Measurements from ENCODE around the gene KLHL15. TPM values are rescaled to one million over a fixed set of nuclear protein-coding genes. Genes with fewer than 3 reads are reported as not detected.

Gene KLHL15
- total and polyA plus RNA-seq, 2 experiments from 2014 or later, result 2.4 to 15.0 TPM

DNA sequence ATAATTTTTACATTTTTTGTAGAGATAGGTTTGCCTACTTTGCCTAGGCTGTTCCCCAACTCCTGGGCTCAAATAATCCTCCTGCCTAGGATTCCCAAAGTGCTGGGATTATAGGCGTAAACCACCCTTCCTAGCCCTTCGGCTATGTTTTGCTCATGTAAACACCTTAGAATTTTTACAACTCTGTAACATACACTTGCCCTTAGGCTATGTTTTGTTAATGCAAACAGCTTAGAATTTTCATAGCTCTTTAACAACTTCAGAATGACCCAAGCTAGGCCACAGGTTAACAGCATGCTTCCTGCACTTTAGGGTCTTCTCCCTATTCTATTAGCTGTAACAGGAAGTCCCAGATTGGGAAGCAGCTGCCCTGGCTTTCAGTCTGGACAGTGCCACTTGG is 24.2 kb downstream of the KLHL15 start:
- no peak overlapping the region for H3K27ac Mint-ChIP-seq
- Histone ChIP-seq H3K4me3 (no peak overlapping the region), H3K79me2 (replicated peaks; ENCODE audit: insufficient read depth) (peaks cover 4% of the 10 kb centered on the region), H3K4me2 (no peak overlapping the region), H3K36me3 (ENCODE audit: insufficient read depth) (no peaks in the 10 kb centered on the region), H2AFZ (no peak overlapping the region), H3K4me1 (ENCODE audit: insufficient read depth) (no peaks in the 10 kb centered on the region), H3K9me2 (ENCODE audit: insufficient read depth) (no peaks in the 10 kb centered on the region), H3K27ac (ENCODE audit: low read depth) (no peak overlapping the region), H3K27me3 (ENCODE audit: insufficient read depth) (no peaks in the 10 kb centered on the region), H3F3A (replicated peaks; ENCODE audit: low read depth) (no peaks in the 10 kb centered on the region), H4K20me1 (replicated peaks; ENCODE audit: insufficient read depth) (0 out of 2 replicates have a peak, but pooled peaks cover 3% of the 10 kb centered on the region)
- TF ChIP-seq NANOG (IDR thresholded peaks at IDR 0.05; ENCODE audit: borderline replicate concordance), result no peak
- TF ChIP-seq ZNF331 (CRISPR knock-in tag; IDR thresholded peaks at IDR 0.05; ENCODE audit: low read depth), result no peak
- TF ChIP-seq, protein P1, sequence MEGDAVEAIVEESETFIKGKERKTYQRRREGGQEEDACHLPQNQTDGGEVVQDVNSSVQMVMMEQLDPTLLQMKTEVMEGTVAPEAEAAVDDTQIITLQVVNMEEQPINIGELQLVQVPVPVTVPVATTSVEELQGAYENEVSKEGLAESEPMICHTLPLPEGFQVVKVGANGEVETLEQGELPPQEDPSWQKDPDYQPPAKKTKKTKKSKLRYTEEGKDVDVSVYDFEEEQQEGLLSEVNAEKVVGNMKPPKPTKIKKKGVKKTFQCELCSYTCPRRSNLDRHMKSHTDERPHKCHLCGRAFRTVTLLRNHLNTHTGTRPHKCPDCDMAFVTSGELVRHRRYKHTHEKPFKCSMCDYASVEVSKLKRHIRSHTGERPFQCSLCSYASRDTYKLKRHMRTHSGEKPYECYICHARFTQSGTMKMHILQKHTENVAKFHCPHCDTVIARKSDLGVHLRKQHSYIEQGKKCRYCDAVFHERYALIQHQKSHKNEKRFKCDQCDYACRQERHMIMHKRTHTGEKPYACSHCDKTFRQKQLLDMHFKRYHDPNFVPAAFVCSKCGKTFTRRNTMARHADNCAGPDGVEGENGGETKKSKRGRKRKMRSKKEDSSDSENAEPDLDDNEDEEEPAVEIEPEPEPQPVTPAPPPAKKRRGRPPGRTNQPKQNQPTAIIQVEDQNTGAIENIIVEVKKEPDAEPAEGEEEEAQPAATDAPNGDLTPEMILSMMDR (conservative IDR thresholded peaks at IDR 0.05; ENCODE audit: low read depth in 2 of 2), result no peak
- TF ChIP-seq STAT1 (IDR thresholded peaks at IDR 0.05; ENCODE audit: unreplicated experiment), result no peak
- TF ChIP-seq EZH2 (IDR thresholded peaks at IDR 0.05; ENCODE audit: low read depth, unreplicated experiment), result no peak
- no peak for TF ChIP-seq JUNB (IDR thresholded peaks at IDR 0.05; ENCODE audit: unreplicated experiment)
- TF ChIP-seq CREB1 (CRISPR knock-in tag; IDR thresholded peaks at IDR 0.05; ENCODE audit: low read depth), result no peak
- no peaks in the 10 kb centered on the region for H3K9me3 Mint-ChIP-seq
- DNase-seq (ENCODE audit: low spot score), result no peak
- H3K36me3 Mint-ChIP-seq (ENCODE audit: low read depth), result peaks cover 30% of the 10 kb centered on the region
- no peaks in the 10 kb centered on the region for H3K4me1 Mint-ChIP-seq
- H3K27me3 Mint-ChIP-seq (ENCODE audit: insufficient read depth, low read depth, poor library complexity), result no peaks in the 10 kb centered on the region
- ATAC-seq, result no peak
- H3K4me3 Mint-ChIP-seq, result no peak overlapping the region

GRCh38 chrX:24002167-24002566 is 24.8 kb downstream of the KLHL15 start:
- ATAC-seq (no peak), DNase-seq (ENCODE audit: low spot score) (no peak)
- peaks cover 30% of the 10 kb centered on the region for H3K36me3 Mint-ChIP-seq (ENCODE audit: low read depth)
- Histone ChIP-seq H3F3A (replicated peaks; ENCODE audit: low read depth) (no peaks in the 10 kb centered on the region), H3K79me2 (replicated peaks; ENCODE audit: insufficient read depth) (no peaks in the 10 kb centered on the region; the same call in 1 of the 2 replicates), H3K9me2 (ENCODE audit: insufficient read depth) (no peaks in the 10 kb centered on the region), H3K4me1 (ENCODE audit: insufficient read depth) (no peaks in the 10 kb centered on the region), H2AFZ (no peak overlapping the region), H3K27ac (ENCODE audit: low read depth) (no peak overlapping the region), H4K20me1 (replicated peaks; ENCODE audit: insufficient read depth) (0 out of 2 replicates have a peak, but pooled peaks cover 3% of the 10 kb centered on the region), H3K27me3 (ENCODE audit: insufficient read depth) (no peaks in the 10 kb centered on the region), H3K4me2 (no peak overlapping the region), H3K36me3 (ENCODE audit: insufficient read depth) (no peaks in the 10 kb centered on the region), H3K4me3 (no peak overlapping the region)
- H3K27ac Mint-ChIP-seq, result no peak overlapping the region
- no peaks in the 10 kb centered on the region for H3K4me1 Mint-ChIP-seq
- no peak for TF ChIP-seq EZH2 (IDR thresholded peaks at IDR 0.05; ENCODE audit: low read depth, unreplicated experiment)
- H3K4me3 Mint-ChIP-seq, result no peak overlapping the region
- H3K27me3 Mint-ChIP-seq (ENCODE audit: insufficient read depth, low read depth, poor library complexity), result no peaks in the 10 kb centered on the region
- no peaks in the 10 kb centered on the region for H3K9me3 Mint-ChIP-seq

GRCh38 chrX:23999671-24000070 is 27.3 kb downstream of the KLHL15 start:
- Histone ChIP-seq H3K27me3 (ENCODE audit: insufficient read depth) (no peaks in the 10 kb centered on the region), H3K79me2 (replicated peaks; ENCODE audit: insufficient read depth) (no peaks in the 10 kb centered on the region)
- H3K27ac Mint-ChIP-seq, result no peak overlapping the region
- TF ChIP-seq, protein P2, sequence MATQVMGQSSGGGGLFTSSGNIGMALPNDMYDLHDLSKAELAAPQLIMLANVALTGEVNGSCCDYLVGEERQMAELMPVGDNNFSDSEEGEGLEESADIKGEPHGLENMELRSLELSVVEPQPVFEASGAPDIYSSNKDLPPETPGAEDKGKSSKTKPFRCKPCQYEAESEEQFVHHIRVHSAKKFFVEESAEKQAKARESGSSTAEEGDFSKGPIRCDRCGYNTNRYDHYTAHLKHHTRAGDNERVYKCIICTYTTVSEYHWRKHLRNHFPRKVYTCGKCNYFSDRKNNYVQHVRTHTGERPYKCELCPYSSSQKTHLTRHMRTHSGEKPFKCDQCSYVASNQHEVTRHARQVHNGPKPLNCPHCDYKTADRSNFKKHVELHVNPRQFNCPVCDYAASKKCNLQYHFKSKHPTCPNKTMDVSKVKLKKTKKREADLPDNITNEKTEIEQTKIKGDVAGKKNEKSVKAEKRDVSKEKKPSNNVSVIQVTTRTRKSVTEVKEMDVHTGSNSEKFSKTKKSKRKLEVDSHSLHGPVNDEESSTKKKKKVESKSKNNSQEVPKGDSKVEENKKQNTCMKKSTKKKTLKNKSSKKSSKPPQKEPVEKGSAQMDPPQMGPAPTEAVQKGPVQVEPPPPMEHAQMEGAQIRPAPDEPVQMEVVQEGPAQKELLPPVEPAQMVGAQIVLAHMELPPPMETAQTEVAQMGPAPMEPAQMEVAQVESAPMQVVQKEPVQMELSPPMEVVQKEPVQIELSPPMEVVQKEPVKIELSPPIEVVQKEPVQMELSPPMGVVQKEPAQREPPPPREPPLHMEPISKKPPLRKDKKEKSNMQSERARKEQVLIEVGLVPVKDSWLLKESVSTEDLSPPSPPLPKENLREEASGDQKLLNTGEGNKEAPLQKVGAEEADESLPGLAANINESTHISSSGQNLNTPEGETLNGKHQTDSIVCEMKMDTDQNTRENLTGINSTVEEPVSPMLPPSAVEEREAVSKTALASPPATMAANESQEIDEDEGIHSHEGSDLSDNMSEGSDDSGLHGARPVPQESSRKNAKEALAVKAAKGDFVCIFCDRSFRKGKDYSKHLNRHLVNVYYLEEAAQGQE (IDR thresholded peaks at IDR 0.05; ENCODE audit: unreplicated experiment), result no peak
- TF ChIP-seq ZNF114 (CRISPR knock-in tag; IDR thresholded peaks at IDR 0.05), result no peak

More at GRCh38 chrX:23999671-24000070, 27.3 kb downstream of the KLHL15 start:
- Histone ChIP-seq H3K4me3 (no peak overlapping the region), H3K4me1 (ENCODE audit: insufficient read depth) (no peaks in the 10 kb centered on the region), H3K9me2 (ENCODE audit: insufficient read depth) (no peaks in the 10 kb centered on the region), H4K20me1 (replicated peaks; ENCODE audit: insufficient read depth) (no peaks in the 10 kb centered on the region), H3K36me3 (ENCODE audit: insufficient read depth) (no peaks in the 10 kb centered on the region), H3K27ac (ENCODE audit: low read depth) (no peak overlapping the region), H3F3A (replicated peaks; ENCODE audit: low read depth) (no peaks in the 10 kb centered on the region), H3K4me2 (no peak overlapping the region), H2AFZ (no peak overlapping the region)
- Mint-ChIP-seq H3K4me1 (no peaks in the 10 kb centered on the region), H3K27me3 (ENCODE audit: insufficient read depth, low read depth, poor library complexity) (no peaks in the 10 kb centered on the region), H3K4me3 (no peak overlapping the region), H3K36me3 (ENCODE audit: low read depth) (peaks cover 26% of the 10 kb centered on the region), H3K9me3 (no peaks in the 10 kb centered on the region)
- DNase-seq (ENCODE audit: low spot score) (no peak), ATAC-seq (no peak)

Data from GM23338 (cell line).